GM23338 (cell line): ENCODE data around the gene SELENOF. TPM values are rescaled to one million over a fixed set of nuclear protein-coding genes. Genes with fewer than 3 reads are reported as not detected.

Source experiments
- ATAC-seq: fragments of 200-7000 bp; cut with Tn5 transposase; 3 replicates; pipeline ENCODE4 v1.9.1; 2020
- DNase-seq: peaks from one replicate; pipeline ENCODE4 v3.0.0-alpha.2; 2015; ENCODE audit warnings: low spot score
- H2AFZ ChIP-seq: fragments of 200-600 bp; sonication (generic); 2 replicates; pipeline ENCODE4 v1.8.0; 2016; ENCODE audit warnings: antibody characterized with exemption, mild to moderate bottlenecking, moderate library complexity
- H3F3A ChIP-seq: fragments of 200-600 bp; sonication (generic); replicated peaks from 2 replicates; pipeline ENCODE4 v1.8.0; 2017; ENCODE audit warnings: antibody characterized with exemption, mixed run types, low read depth
- H3K27ac ChIP-seq: fragments of 200-600 bp; sonication (generic); 2 replicates; pipeline ENCODE4 v1.6.1; 2016; ENCODE audit warnings: low read depth
- H3K27me3 ChIP-seq: fragments of 200-600 bp; sonication (generic); 2 replicates; pipeline ENCODE4 v1.8.0; 2016; ENCODE audit warnings: mild to moderate bottlenecking, mixed run types, moderate library complexity; ENCODE audit not compliant: insufficient read depth
- H3K36me3 ChIP-seq: fragments of 200-600 bp; sonication (generic); 2 replicates; pipeline ENCODE4 v1.8.0; 2016; ENCODE audit warnings: mild to moderate bottlenecking; ENCODE audit not compliant: insufficient read depth
- H3K4me1 ChIP-seq: fragments of 200-600 bp; sonication (generic); 2 replicates; pipeline ENCODE4 v1.8.0; 2016; ENCODE audit warnings: mild to moderate bottlenecking, moderate library complexity; ENCODE audit not compliant: insufficient read depth
- H3K4me2 ChIP-seq: fragments of 200-600 bp; sonication (generic); 2 replicates; pipeline ENCODE4 v1.7.1; 2017; ENCODE audit warnings: mixed run types
- H3K4me3 ChIP-seq: fragments of 200-600 bp; sonication (generic); 2 replicates; pipeline ENCODE4 v1.6.1; 2016; ENCODE audit warnings: mixed run types
- H3K79me2 ChIP-seq: fragments of 200-600 bp; sonication (generic); replicated peaks from 2 replicates; pipeline ENCODE4 v1.8.0; 2017; ENCODE audit warnings: mild to moderate bottlenecking; ENCODE audit not compliant: insufficient read depth
- H3K9me2 ChIP-seq: fragments of 200-600 bp; sonication (generic); 2 replicates; pipeline ENCODE4 v1.8.0; 2017; ENCODE audit not compliant: insufficient read depth
- H4K20me1 ChIP-seq: fragments of 200-600 bp; sonication (generic); replicated peaks from 2 replicates; pipeline ENCODE4 v1.8.0; 2017; ENCODE audit warnings: mild to moderate bottlenecking; ENCODE audit not compliant: insufficient read depth
- H3K27ac Mint-ChIP-seq: 2 replicates; pipeline ENCODE4 v1.8.0; 2020; ENCODE audit warnings: inconsistent platforms, mild to moderate bottlenecking, moderate library complexity, mixed read lengths
- H3K27me3 Mint-ChIP-seq: 3 replicates; pipeline ENCODE4 v1.8.0; 2022; ENCODE audit warnings: low read depth, mild to moderate bottlenecking, moderate library complexity, mixed read lengths, inconsistent platforms; ENCODE audit not compliant: insufficient read depth, poor library complexity
- H3K36me3 Mint-ChIP-seq: 3 replicates; pipeline ENCODE4 v1.8.0; 2021; ENCODE audit warnings: low read depth, mild to moderate bottlenecking, inconsistent platforms, moderate library complexity, mixed read lengths
- H3K4me1 Mint-ChIP-seq: 3 replicates; pipeline ENCODE4 v1.8.0; 2020; ENCODE audit warnings: mild to moderate bottlenecking, inconsistent platforms, mixed read lengths
- H3K4me3 Mint-ChIP-seq: 3 replicates; pipeline ENCODE4 v1.8.0; 2021; ENCODE audit warnings: moderate library complexity, mild to moderate bottlenecking, inconsistent platforms, mixed read lengths
- H3K9me3 Mint-ChIP-seq: 3 replicates; pipeline ENCODE4 v1.8.0; 2020; ENCODE audit warnings: moderate library complexity, mild to moderate bottlenecking, inconsistent platforms, mixed read lengths
- ETS1 ChIP-seq: IDR thresholded peaks from 2 replicates; pipeline ENCODE4 v1.6.1; 2016; ENCODE audit warnings: antibody characterized with exemption
- JUNB ChIP-seq: IDR thresholded peaks from one replicate; pipeline ENCODE4 v1.6.1; 2016; ENCODE audit warnings: antibody characterized with exemption; ENCODE audit not compliant: unreplicated experiment
- POLR2AphosphoS5 ChIP-seq: IDR thresholded peaks from 2 replicates; pipeline ENCODE4 v1.6.1; 2016; ENCODE audit warnings: antibody characterized with exemption, low read depth
- STAT1 ChIP-seq: IDR thresholded peaks from one replicate; pipeline ENCODE4 v1.6.1; 2016; ENCODE audit warnings: antibody characterized with exemption; ENCODE audit not compliant: unreplicated experiment
- ZNF114 ChIP-seq: fragments of 250-450 bp; sonication (Bioruptor Pico); IDR thresholded peaks from 2 replicates; pipeline ENCODE4 v1.5.0; 2020; ENCODE audit warnings: mild to moderate bottlenecking, moderate library complexity
- ZNF331 ChIP-seq: fragments of 250-450 bp; sonication (Bioruptor Pico); IDR thresholded peaks from 2 replicates; pipeline ENCODE4 v1.5.0; 2020; ENCODE audit warnings: low read depth, mild to moderate bottlenecking, moderate library complexity
- ZNF462 ChIP-seq: fragments of 250-450 bp; sonication (Bioruptor Pico); IDR thresholded peaks from 2 replicates; pipeline ENCODE4 v1.5.0; 2020; ENCODE audit warnings: mild to moderate bottlenecking, moderate library complexity
- polyA plus RNA-seq: library from polyadenylated mRNA; unstranded; fragments of >200 nt; fragmentation: Nextera tagmentation; extraction: Ambion mirVana; gene quantifications from 2 replicates; pipeline ENCODE4 v1.2.1, GENCODE V29; 2016
- total RNA-seq: library from RNA; depleted of rRNA; stranded (reverse); fragments of >200 nt; shearing (Covaris generic); gene quantifications from 2 replicates; pipeline ENCODE4 v1.2.3, GENCODE V29; 2014

The SELENOF gene
- total and polyA plus RNA-seq, 2 experiments from 2014 or later: 113 to 142 TPM

- no peak for TF ChIP-seq ZNF462 (CRISPR knock-in tag)
- TF ChIP-seq ZNF114 (CRISPR knock-in tag): no peak
- TF ChIP-seq ETS1: no peak
- TF ChIP-seq JUNB: no peak
- no peak for TF ChIP-seq STAT1
- no peak for TF ChIP-seq POLR2AphosphoS5
- TF ChIP-seq ZNF331: no peak
These were observed 59.6 kb downstream of the SELENOF start (continued) for GRCh38 chr1:86854352-86854751.

- Mint-ChIP-seq H3K36me3 (no peaks in the 10 kb centered on the region), H3K27me3 (peaks cover 8% of the 10 kb centered on the region), H3K27ac (no peak overlapping the region), H3K4me1 (no peaks in the 10 kb centered on the region), H3K9me3 (no peaks in the 10 kb centered on the region), H3K4me3 (no peak overlapping the region)
- no peak overlapping the region for H2AFZ ChIP-seq
- no peak overlapping the region for H3K4me2 ChIP-seq
- ATAC-seq: no peak
- DNase-seq: no peak
- H3K79me2 ChIP-seq: no peaks in the 10 kb centered on the region
- H3K27me3 ChIP-seq: no peaks in the 10 kb centered on the region
- 0 out of 2 replicates have a peak, but pooled peaks cover 4% of the 10 kb centered on the region for H3K9me2 ChIP-seq
- H4K20me1 ChIP-seq: no peaks in the 10 kb centered on the region
- H3K4me3 ChIP-seq: no peak overlapping the region
- no peaks in the 10 kb centered on the region; the same call in 1 of the 2 replicates for H3K36me3 ChIP-seq
- H3K4me1 ChIP-seq: no peaks in the 10 kb centered on the region
- H3K27ac ChIP-seq: no peak overlapping the region
- no peaks in the 10 kb centered on the region for H3F3A ChIP-seq
- no peak for TF ChIP-seq ZNF114 (CRISPR knock-in tag)
- TF ChIP-seq ZNF462 (CRISPR knock-in tag): no peak
- no peak for TF ChIP-seq ETS1
These were observed 61.0 kb downstream of the SELENOF start for GRCh38 chr1:86852782-86853408.
